K562 (cell line): ENCODE results near the gene HBG1. TPM values are rescaled to one million over a fixed set of nuclear protein-coding genes. Genes with fewer than 3 reads are reported as not detected.

Source experiments
- ARID1B ChIP-seq: fragments of 450-650 bp; IDR thresholded peaks from 2 replicates; pipeline ENCODE4 v1.6.1; 2016; ENCODE audit warnings: antibody characterized with exemption, mild to moderate bottlenecking, inconsistent platforms
- BHLHE40 ChIP-seq: IDR thresholded peaks from 2 replicates; pipeline ENCODE4 v1.6.1; 2011; ENCODE audit warnings: low read length, improper control_type of control experiment
- CREBBP ChIP-seq: IDR thresholded peaks from one replicate; pipeline ENCODE4 v1.6.1; 2012; ENCODE audit warnings: low read depth, mild to moderate bottlenecking, control low read depth, inconsistent platforms, low read length
- CTBP1 ChIP-seq: fragments of 450-650 bp; IDR thresholded peaks from 2 replicates; pipeline ENCODE4 v1.6.1; 2016; ENCODE audit warnings: borderline replicate concordance
- EP300 ChIP-seq: IDR thresholded peaks from 2 replicates; pipeline ENCODE4 v1.6.1; 2012; ENCODE audit warnings: low read length, improper control_type of control experiment
- FOXA1 ChIP-seq: fragments of 450-650 bp; IDR thresholded peaks from 2 replicates; pipeline ENCODE4 v1.6.1; 2016; ENCODE audit warnings: mild to moderate bottlenecking, borderline replicate concordance
- HLTF ChIP-seq: fragments of 450-650 bp; IDR thresholded peaks from 2 replicates; pipeline ENCODE4 v1.6.1; 2016
- HMGN3 ChIP-seq: IDR thresholded peaks from 2 replicates; pipeline ENCODE4 v1.6.1; 2011; ENCODE audit warnings: borderline replicate concordance, low read depth, mild to moderate bottlenecking, mixed read lengths, low read length; ENCODE audit not compliant: insufficient read length; ENCODE audit errors: extremely low read depth
- KLF1 ChIP-seq: fragments of 450-650 bp; IDR thresholded peaks from 2 replicates; pipeline ENCODE4 v1.6.1; 2016; ENCODE audit warnings: missing genetic modification characterization, missing compliant biosample characterization
- MAZ ChIP-seq, 2 experiments: fragments of 450-650 bp in 1 of 2; sonication (generic) in 1 of 2; formaldehyde crosslinking; IDR thresholded peaks in 1 of 2; conservative IDR thresholded peaks in 1 of 2; 2 replicates each; pipeline versions ENCODE4 v1.4.0 to v1.5.0; 2020; ENCODE audit warnings: mild to moderate bottlenecking in 1 of 2, missing genetic modification reagents in 1 of 2
- MTA2 ChIP-seq: fragments of 450-650 bp; IDR thresholded peaks from 2 replicates; pipeline ENCODE4 v1.6.1; 2016; ENCODE audit warnings: low read depth
- NFE2L1 ChIP-seq: fragments of 450-650 bp; IDR thresholded peaks from 2 replicates; pipeline ENCODE4 v1.6.1; 2016; ENCODE audit warnings: missing genetic modification characterization, low read depth, mild to moderate bottlenecking, missing compliant biosample characterization, moderate library complexity, borderline replicate concordance
- PCBP1 ChIP-seq: fragments of 200-400 bp; formaldehyde crosslinking; IDR thresholded peaks from 2 replicates; pipeline ENCODE4 v1.6.1; 2018; ENCODE audit warnings: mild to moderate bottlenecking, low read depth, low read length; ENCODE audit not compliant: poor library complexity, severe bottlenecking
- POLR2G ChIP-seq: fragments of 200-400 bp; formaldehyde crosslinking; IDR thresholded peaks from 2 replicates; pipeline ENCODE4 v1.6.1; 2017; ENCODE audit warnings: low read depth, mild to moderate bottlenecking, antibody characterized with exemption, low read length, moderate library complexity
- TAL1 ChIP-seq: fragments of 450-650 bp; IDR thresholded peaks from 2 replicates; pipeline ENCODE4 v1.6.1; 2016; ENCODE audit warnings: mild to moderate bottlenecking
- TCF3 ChIP-seq: sonication (generic); formaldehyde crosslinking; IDR thresholded peaks from 2 replicates; pipeline ENCODE4 v1.4.0; 2020; ENCODE audit warnings: mild to moderate bottlenecking, missing genetic modification reagents
- ZNF12 ChIP-seq: sonication (generic); formaldehyde crosslinking; IDR thresholded peaks from 2 replicates; pipeline ENCODE4 v1.4.0; 2020; ENCODE audit warnings: mild to moderate bottlenecking, missing genetic modification reagents
- polyA plus RNA-seq, 8 experiments: library from polyadenylated mRNA; depleted of rRNA in 4 of 8; stranded (reverse) in 5 of 8; unstranded in 3 of 8; fragments of >200 nt; fragmentation: Nextera tagmentation in 2 of 8; fragmentation: Illumina TruSeq in 1 of 8; extraction: Ambion mirVana in 2 of 8; extraction: Trizol in 1 of 8; gene quantifications; 2 replicates each; pipeline versions ENCODE4 v1.2.1 to v1.2.3, GENCODE V29; 2011 to 2014; ENCODE audit warnings: inconsistent platforms in 1 of 8, missing spikeins in 1 of 8
- total RNA-seq, 7 experiments: library from RNA; depleted of rRNA in 6 of 7; stranded (reverse); fragments of >200 nt in 6 of 7; fragmentation: Illumina TruSeq in 2 of 7; extraction: Trizol in 2 of 7; gene quantifications; 2 replicates each; pipeline versions ENCODE4 v1.2.1 to v1.2.3, GENCODE V29; 2011 to 2021; ENCODE audit warnings: low replicate concordance in 1 of 7
- TF ChIP-seq, protein P1 (sequence below): fragments of 450-650 bp; IDR thresholded peaks from 2 replicates; pipeline ENCODE4 v1.6.1; 2016
- TF ChIP-seq, protein P2 (sequence below), 2 experiments: fragments of 450-650 bp in 1 of 2; sonication (generic) in 1 of 2; formaldehyde crosslinking in 1 of 2; IDR thresholded peaks; 2 replicates each; pipeline versions ENCODE4 v1.7.1 to v1.9.0; 2016 to 2022; ENCODE audit warnings: inconsistent platforms in 1 of 2, mild to moderate bottlenecking in 1 of 2, missing genetic modification reagents in 1 of 2

The HBG1 gene
- total and polyA plus RNA-seq, 9 of the 15 experiments (the other 6 are each of a cell fraction or from before 2014, with no cell fraction given): 1,066 to 16,338 (median 4,898) TPM

DNA sequence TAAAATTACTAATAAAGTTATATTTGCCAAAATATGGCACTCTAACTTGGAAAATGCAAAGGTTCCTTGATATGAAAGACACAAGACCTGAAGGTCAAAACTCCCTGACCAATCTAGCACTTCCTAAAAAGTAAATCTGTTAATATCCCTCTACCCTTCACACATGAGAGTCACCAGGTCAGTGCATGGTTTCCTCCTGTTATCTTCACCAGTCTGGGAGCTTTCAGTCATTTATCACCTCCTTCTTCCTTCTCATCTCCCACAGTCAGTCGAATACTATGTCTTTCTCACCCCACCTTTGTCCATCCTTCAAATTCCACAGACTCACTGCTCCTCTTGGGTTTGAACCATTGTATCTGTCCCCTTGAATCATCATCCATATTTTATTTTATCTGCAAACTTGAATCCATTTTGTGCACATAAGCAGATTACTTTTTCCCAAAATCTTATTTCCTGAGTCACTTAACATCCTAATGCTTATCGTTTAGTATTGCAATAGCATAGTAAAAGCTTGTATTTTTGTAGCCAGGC is 17.4 kb upstream of the HBG1 start (continued):
- TF ChIP-seq TAL1 (peak; percentile 11; the same call in 1 of the 2 replicates), POLR2G (peak; percentile 40), HLTF (0 out of 2 replicates have a peak, but pooled peaks have one; percentile 28), NFE2L1 (tag) (no peak), CTBP1 (peak; percentile 65; the same call in 1 of the 2 replicates), FOXA1 (no peak), EP300 (0 out of 2 replicates have a peak, but pooled peaks have one; percentile 14), MAZ (CRISPR knock-in tag; conservative IDR thresholded peaks at IDR 0.05 in 1 of 2, IDR thresholded peaks at IDR 0.05 in 1 of 2) (peak in 1 of 2 experiments; percentile 44; a peak in 1 of 4 replicates), MTA2 (no peak), KLF1 (tag) (no peak), TCF3 (peak; percentile 55), ZNF12 (CRISPR knock-in tag) (no peak), BHLHE40 (no peak), PCBP1 (no peak), CREBBP (no peak), HMGN3 (no peak), ARID1B (peak; percentile 62)
- TF ChIP-seq, protein P1, sequence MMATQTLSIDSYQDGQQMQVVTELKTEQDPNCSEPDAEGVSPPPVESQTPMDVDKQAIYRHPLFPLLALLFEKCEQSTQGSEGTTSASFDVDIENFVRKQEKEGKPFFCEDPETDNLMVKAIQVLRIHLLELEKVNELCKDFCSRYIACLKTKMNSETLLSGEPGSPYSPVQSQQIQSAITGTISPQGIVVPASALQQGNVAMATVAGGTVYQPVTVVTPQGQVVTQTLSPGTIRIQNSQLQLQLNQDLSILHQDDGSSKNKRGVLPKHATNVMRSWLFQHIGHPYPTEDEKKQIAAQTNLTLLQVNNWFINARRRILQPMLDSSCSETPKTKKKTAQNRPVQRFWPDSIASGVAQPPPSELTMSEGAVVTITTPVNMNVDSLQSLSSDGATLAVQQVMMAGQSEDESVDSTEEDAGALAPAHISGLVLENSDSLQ: peak; percentile 81
- TF ChIP-seq, protein P2, sequence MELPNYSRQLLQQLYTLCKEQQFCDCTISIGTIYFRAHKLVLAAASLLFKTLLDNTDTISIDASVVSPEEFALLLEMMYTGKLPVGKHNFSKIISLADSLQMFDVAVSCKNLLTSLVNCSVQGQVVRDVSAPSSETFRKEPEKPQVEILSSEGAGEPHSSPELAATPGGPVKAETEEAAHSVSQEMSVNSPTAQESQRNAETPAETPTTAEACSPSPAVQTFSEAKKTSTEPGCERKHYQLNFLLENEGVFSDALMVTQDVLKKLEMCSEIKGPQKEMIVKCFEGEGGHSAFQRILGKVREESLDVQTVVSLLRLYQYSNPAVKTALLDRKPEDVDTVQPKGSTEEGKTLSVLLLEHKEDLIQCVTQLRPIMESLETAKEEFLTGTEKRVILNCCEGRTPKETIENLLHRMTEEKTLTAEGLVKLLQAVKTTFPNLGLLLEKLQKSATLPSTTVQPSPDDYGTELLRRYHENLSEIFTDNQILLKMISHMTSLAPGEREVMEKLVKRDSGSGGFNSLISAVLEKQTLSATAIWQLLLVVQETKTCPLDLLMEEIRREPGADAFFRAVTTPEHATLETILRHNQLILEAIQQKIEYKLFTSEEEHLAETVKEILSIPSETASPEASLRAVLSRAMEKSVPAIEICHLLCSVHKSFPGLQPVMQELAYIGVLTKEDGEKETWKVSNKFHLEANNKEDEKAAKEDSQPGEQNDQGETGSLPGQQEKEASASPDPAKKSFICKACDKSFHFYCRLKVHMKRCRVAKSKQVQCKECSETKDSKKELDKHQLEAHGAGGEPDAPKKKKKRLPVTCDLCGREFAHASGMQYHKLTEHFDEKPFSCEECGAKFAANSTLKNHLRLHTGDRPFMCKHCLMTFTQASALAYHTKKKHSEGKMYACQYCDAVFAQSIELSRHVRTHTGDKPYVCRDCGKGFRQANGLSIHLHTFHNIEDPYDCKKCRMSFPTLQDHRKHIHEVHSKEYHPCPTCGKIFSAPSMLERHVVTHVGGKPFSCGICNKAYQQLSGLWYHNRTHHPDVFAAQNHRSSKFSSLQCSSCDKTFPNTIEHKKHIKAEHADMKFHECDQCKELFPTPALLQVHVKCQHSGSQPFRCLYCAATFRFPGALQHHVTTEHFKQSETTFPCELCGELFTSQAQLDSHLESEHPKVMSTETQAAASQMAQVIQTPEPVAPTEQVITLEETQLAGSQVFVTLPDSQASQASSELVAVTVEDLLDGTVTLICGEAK (IDR thresholded peaks at IDR 0.05): peak; percentile 72
- TF ChIP-seq, protein P2 (CRISPR knock-in tag; IDR thresholded peaks at IDR 0.05): no peak
